Right atrium auricular region (tissue), 2 donors: ENCODE measurements around the gene GIPC2. TPM values are rescaled to one million over a fixed set of nuclear protein-coding genes. Genes with fewer than 3 reads are reported as not detected.

Experiments used
- DNase-seq: peaks from one replicate; pipeline ENCODE4 v3.0.0-alpha.2; 2019; ENCODE audit warnings: low spot score
- H3K27ac ChIP-seq, 2 donors: fragments of 200-600 bp; sonication (generic); 1 replicate in 1 of 2; 2 replicates in 1 of 2; pipeline ENCODE4 v1.5.1; 2016 to 2019
- H3K27me3 ChIP-seq, 2 donors: fragments of 200-600 bp; sonication (generic); one replicate each; pipeline versions ENCODE4 v1.5.1 to v1.6.0; 2017 to 2019
- H3K36me3 ChIP-seq: fragments of 200-600 bp; sonication (generic); one replicate; pipeline ENCODE4 v1.5.1; 2016
- H3K4me1 ChIP-seq, 2 donors: fragments of 200-600 bp; sonication (generic); one replicate each; pipeline versions ENCODE4 v1.5.1 to v1.6.0; 2017 to 2019
- H3K4me3 ChIP-seq, 2 donors: fragments of 200-600 bp; sonication (generic); 1 replicate in 1 of 2; 2 replicates in 1 of 2; pipeline ENCODE4 v1.5.1; 2017 to 2019; ENCODE audit warnings: mild to moderate bottlenecking in 1 of 2, moderate library complexity in 1 of 2
- H3K9me3 ChIP-seq, 2 donors: fragments of 200-600 bp; sonication (generic); one replicate each; pipeline ENCODE4 v1.5.1; 2019
- total RNA-seq, 2 donors: library from RNA; depleted of rRNA; stranded (reverse); fragments of >200 nt; gene quantifications; one replicate each; pipeline ENCODE4 v1.1.0, GENCODE V29; 2016
- TF ChIP-seq, protein P1 (sequence below), 2 donors: fragments of 200-600 bp; sonication (generic); IDR thresholded peaks; one replicate each; pipeline ENCODE4 v1.5.1; 2019; ENCODE audit warnings: antibody characterized with exemption in 2 of 2

The GIPC2 gene
- total RNA-seq, 2 donors from 2014 or later: 1.5 to 2.3 TPM

DNA sequence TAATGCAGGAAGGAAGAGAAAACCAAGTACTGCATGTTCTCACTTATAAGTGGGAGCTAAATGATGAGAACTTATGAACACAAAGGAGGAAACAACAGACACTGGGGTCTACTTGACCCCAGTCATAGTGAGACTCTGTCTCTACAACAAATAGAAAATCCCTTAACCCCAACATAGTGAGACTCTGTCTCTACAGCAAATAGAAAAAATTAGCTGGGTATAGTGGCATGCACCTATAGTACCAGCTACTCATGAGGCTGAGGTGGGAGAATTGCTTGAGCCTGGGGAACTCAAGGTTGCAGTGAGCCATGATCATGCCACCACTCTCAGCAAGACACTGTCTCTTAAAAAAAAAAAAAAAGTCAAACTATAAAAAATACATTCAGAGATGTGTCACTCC, 42.7 kb downstream of the GIPC2 start:
- no peaks in the 10 kb centered on the region for H3K4me1 ChIP-seq
- H3K9me3 ChIP-seq: peaks cover 0 to 13% of the 10 kb centered on the region in 2 donors
- H3K27me3 ChIP-seq: no peaks in the 10 kb centered on the region
- TF ChIP-seq, protein P1, sequence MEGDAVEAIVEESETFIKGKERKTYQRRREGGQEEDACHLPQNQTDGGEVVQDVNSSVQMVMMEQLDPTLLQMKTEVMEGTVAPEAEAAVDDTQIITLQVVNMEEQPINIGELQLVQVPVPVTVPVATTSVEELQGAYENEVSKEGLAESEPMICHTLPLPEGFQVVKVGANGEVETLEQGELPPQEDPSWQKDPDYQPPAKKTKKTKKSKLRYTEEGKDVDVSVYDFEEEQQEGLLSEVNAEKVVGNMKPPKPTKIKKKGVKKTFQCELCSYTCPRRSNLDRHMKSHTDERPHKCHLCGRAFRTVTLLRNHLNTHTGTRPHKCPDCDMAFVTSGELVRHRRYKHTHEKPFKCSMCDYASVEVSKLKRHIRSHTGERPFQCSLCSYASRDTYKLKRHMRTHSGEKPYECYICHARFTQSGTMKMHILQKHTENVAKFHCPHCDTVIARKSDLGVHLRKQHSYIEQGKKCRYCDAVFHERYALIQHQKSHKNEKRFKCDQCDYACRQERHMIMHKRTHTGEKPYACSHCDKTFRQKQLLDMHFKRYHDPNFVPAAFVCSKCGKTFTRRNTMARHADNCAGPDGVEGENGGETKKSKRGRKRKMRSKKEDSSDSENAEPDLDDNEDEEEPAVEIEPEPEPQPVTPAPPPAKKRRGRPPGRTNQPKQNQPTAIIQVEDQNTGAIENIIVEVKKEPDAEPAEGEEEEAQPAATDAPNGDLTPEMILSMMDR (IDR thresholded peaks at IDR 0.05): no peak
- no peak for DNase-seq
- no peak overlapping the region for H3K4me3 ChIP-seq
- no peaks in the 10 kb centered on the region for H3K36me3 ChIP-seq
- H3K27ac ChIP-seq: no peak overlapping the region

GRCh38 chr1:78089010-78089409, 43.2 kb downstream of the GIPC2 start:
- Histone ChIP-seq H3K4me1 (no peaks in the 10 kb centered on the region), H3K36me3 (no peaks in the 10 kb centered on the region), H3K4me3 (no peak overlapping the region), H3K27me3 (no peaks in the 10 kb centered on the region), H3K9me3 (peaks cover 0 to 13% of the 10 kb centered on the region in 2 donors), H3K27ac (no peak overlapping the region)
- TF ChIP-seq, protein P1 (IDR thresholded peaks at IDR 0.05): no peak
- no peak for DNase-seq

GRCh38 chr1:78090472-78091133, 44.8 kb downstream of the GIPC2 start:
- TF ChIP-seq, protein P1 (IDR thresholded peaks at IDR 0.05): no peak
- Histone ChIP-seq H3K27me3 (no peaks in the 10 kb centered on the region), H3K27ac (no peak overlapping the region), H3K9me3 (peaks cover 0 to 13% of the 10 kb centered on the region in 2 donors), H3K4me3 (no peak overlapping the region), H3K36me3 (no peaks in the 10 kb centered on the region), H3K4me1 (peaks cover 0 to 3% of the 10 kb centered on the region in 2 donors)
- no peak for DNase-seq

GRCh38 chr1:78091215-78091813, 45.5 kb downstream of the GIPC2 start:
- H3K36me3 ChIP-seq: no peaks in the 10 kb centered on the region
- H3K27me3 ChIP-seq: no peaks in the 10 kb centered on the region
- H3K9me3 ChIP-seq: peaks cover 0 to 9% of the 10 kb centered on the region in 2 donors
- no peak overlapping the region for H3K4me3 ChIP-seq
- no peak for DNase-seq
- H3K4me1 ChIP-seq: peaks cover 0 to 9% of the 10 kb centered on the region in 2 donors
- TF ChIP-seq, protein P1 (IDR thresholded peaks at IDR 0.05): no peak
- no peak overlapping the region for H3K27ac ChIP-seq

GRCh38 chr1:78091886-78092285, 46.1 kb downstream of the GIPC2 start:
- Histone ChIP-seq H3K4me1 (peaks cover 0 to 13% of the 10 kb centered on the region in 2 donors), H3K36me3 (no peaks in the 10 kb centered on the region), H3K9me3 (peaks cover 0 to 6% of the 10 kb centered on the region in 2 donors), H3K4me3 (no peak overlapping the region), H3K27ac (no peak overlapping the region), H3K27me3 (no peaks in the 10 kb centered on the region)
- TF ChIP-seq, protein P1 (IDR thresholded peaks at IDR 0.05): no peak
- DNase-seq: no peak
